Stimulated activated CD8-positive, alpha-beta memory T cell treated with anti-CD3 and anti-CD28 coated beads, Interleukin-4, amount 100 ng/mL, for 24 hours (primary cell): ENCODE results near the gene HPCAL4.

Experiments
- DNase-seq: peaks from one replicate; pipeline ENCODE4 v3.0.0-alpha.2; 2020; ENCODE audit warnings: low read depth

The HPCAL4 gene

GRCh38 chr1:39676948-39677548 is 14.2 kb downstream of the HPCAL4 start:
- DNase-seq = no peak

GRCh38 chr1:39675220-39675619 is 16.0 kb downstream of the HPCAL4 start:
- no peak for DNase-seq

DNA sequence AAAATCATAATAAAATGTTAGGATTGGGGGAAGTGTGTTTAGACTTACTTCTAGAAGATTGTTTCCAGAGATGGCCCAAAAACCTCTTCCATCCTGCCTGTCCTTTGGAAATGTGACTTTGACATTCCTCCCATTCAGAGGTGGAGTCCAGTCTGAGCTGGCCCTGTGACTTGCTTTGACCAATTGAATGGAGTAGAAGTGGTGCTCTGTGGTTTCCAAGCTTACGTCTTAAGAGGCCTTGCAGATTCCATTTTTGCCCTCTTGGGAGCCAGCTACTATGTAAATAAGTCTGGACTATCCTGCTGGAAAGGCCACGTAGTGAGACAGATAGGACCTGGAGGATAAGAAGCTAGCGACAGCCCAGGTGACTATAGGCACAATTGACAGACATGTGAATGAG is 18.0 kb downstream of the HPCAL4 start:
- no peak for DNase-seq

DNA sequence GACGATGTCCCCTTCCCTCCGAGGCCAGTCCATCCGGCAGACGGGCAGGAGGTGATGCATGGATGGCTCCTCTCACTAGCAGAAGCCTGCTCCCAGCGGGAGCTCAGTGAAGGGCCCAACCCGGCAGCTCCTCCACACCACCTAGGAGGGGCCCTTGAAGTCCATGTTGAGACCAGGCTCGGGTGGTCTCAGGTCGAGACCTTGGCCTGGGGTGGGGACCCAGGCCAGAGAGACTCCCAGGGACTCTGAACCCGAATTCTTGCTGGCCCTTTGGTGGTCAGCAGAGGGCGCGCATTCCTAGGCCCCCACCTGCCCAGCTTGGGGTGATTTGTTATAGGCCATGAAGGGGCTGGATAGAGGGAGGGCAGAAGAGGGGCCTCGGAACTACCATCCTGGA is 18.7 kb downstream of the HPCAL4 start:
- no peak for DNase-seq

GRCh38 chr1:39671793-39672550 is 19.3 kb downstream of the HPCAL4 start, which contains the start of gene NT5C1A:
TSS of gene NT5C1A (minus strand) at chr1:39672107. CDS start at chr1:39672038, 69 bp downstream.
- no peak for DNase-seq

DNA sequence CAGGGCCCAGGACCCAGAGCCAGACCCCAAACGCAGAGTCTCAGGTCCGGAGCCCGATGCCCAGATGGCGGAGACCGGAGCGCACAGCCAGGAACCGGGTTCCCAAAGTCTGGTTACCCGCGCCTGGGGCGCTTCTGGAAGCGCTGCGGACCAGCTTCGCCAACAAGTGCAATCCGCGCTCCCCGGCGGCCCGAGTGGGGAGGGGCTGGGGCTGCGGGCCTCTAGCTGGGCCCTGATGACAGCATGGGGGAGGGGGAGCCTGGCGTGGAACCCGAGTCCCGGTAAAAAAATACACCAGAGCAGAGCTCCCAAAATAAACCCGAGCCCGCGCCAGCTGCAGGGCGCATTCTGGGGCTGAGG is 19.8 kb downstream of the HPCAL4 start:
- DNase-seq = no peak

DNA sequence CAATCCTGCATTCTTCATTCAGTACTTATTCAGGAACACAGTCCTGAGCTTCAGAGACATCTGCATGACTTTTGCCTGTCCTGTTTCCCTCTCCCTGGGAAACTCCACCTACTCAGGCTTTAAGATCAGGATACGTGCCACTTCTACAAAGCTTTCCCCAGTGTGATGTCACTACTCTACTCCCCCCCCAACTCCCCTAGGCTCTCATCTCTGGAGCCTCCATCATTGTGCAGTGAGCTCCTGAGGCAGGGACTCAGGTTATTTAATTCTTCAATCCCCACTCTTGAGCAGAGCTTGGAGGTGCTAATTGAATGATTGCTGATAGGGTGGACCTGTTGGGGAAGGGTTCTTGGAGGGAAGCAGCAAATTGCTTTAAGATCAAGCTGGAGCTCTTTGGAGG is 20.5 kb downstream of the HPCAL4 start:
- no peak for DNase-seq

- no peak for DNase-seq
Observed at GRCh38 chr1:39668894-39669293, 22.3 kb downstream of the HPCAL4 start.

GRCh38 chr1:39668111-39668510 is 23.1 kb downstream of the HPCAL4 start:
- no peak for DNase-seq

GRCh38 chr1:39666772-39667171 is 24.5 kb downstream of the HPCAL4 start:
- DNase-seq = no peak

DNA sequence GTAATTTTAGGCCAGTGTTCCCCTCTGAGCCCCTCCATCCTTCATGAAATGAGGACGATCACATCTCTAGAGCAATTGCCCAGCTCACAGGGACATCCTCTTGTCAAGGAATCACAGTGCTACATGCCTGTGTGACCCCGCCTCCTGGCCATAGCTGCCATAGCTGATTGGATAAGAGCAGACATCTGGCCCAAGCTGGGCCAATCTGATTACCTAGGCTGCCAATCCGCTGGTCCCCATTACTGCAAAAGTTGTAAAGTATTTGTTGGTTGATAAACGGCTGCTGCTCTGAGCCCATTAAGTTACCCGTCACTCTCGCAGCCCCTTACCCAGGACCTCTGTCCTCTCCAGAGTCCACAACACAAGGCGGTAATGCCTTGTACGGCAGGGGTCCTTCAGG is 27.7 kb downstream of the HPCAL4 start:
- no peak for DNase-seq

DNA sequence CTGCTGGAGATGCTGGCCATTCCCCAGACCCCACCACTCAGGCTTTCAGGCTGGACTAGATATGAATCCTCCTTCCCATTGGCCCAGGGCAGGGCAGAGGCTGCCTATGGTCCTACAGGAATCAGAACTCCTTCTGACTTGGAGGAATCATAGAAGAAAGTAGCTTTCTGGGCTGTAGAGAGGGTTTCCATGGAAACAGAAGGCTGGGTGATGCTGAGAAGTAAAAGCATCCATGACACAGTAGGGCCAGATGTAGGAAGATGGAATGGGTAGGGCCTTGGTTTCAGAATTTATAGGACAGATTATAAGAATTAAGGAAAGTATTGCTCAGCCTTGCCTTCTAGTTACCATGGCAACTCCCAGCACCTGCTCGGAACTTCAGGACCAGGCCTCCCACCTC is 28.4 kb downstream of the HPCAL4 start:
- DNase-seq = no peak

DNA sequence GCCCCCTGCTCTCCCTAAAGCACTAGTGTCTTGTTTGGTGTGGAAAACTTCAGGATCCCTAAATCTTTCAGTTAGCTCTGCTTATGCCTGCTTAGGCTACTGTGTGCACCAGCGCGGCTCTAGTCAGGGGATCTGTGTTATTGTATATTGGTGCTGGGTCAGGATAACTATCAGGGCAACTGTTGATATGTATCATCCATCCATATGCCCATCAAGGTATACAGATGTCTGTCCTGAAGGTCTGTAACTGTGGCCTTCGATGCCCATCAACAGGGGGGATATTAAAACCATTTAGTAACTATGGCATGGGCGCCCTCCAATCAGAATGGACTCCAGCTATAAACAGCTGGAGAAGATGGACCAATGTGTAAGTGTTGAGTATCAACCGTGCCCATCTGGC is 31.7 kb downstream of the HPCAL4 start:
- DNase-seq = no peak

GRCh38 chr1:39659110-39659509 is 32.1 kb downstream of the HPCAL4 start:
- DNase-seq = no peak

- peak; percentile 32 for DNase-seq
Observed at GRCh38 chr1:39657923-39658485, 33.2 kb downstream of the HPCAL4 start.

DNA sequence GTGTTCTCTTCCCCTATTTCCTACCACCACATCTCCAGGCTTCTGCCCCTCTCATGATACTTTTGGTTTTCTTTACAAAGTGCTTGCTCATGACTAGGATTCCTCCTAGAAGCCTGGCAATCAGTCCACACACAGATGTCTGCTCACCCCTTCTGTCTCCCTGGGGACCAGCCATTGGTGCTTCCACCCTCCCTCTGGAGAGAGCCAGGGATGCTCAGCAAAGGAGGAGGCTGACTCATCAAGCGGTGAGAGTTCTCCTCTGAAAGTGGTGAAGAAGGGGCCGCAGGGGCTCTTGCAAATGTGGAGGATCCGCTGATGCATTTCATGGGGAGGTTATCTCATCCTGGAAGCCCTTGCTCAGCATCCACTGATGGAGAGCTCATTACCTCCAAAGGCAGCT is 33.8 kb downstream of the HPCAL4 start:
- DNase-seq = no peak

DNA sequence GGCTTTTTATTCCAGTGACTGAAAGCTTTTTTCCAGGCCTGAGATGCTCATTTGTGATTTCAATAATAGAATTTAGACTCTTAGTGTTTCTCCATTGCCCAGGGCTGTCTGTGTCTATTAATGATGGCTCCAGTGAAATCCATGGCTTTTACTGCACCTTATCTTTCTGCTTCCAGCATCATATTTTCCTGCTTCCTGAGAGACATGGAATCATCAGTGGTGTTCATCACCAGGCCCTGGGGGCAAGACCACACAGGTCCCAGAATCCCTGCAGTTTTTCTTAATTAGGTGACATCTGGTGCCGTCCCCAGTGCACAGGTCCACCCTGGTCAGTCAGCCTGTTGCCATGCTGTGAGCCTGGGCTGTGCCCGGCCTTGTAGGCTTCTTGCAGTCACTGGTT is 34.8 kb downstream of the HPCAL4 start:
- DNase-seq = no peak

GRCh38 chr1:39655578-39656268 is 35.5 kb downstream of the HPCAL4 start:
- no peak for DNase-seq

- no peak for DNase-seq
Observed at GRCh38 chr1:39654291-39654690, 36.9 kb downstream of the HPCAL4 start.

GRCh38 chr1:39653546-39654031 is 37.6 kb downstream of the HPCAL4 start:
- DNase-seq = peak; percentile 55

GRCh38 chr1:39652554-39652953 is 38.7 kb downstream of the HPCAL4 start:
- no peak for DNase-seq

GRCh38 chr1:39652105-39652504 is 39.1 kb downstream of the HPCAL4 start:
- DNase-seq = no peak

GRCh38 chr1:39650431-39650830 is 40.8 kb downstream of the HPCAL4 start:
- no peak for DNase-seq
